NB4 (cell line): Measurements from ENCODE around the gene NQO1.

ENCODE experiments used
- DNase-seq: peaks from one replicate; pipeline ENCODE4 v3.0.0; 2010; ENCODE audit warnings: low read depth
- H3K4me3 ChIP-seq: one replicate; pipeline ENCODE4 v1.5.1; 2011; ENCODE audit warnings: mild to moderate bottlenecking, low read depth, low read length, moderate library complexity
- MYC ChIP-seq: IDR thresholded peaks from 2 replicates; pipeline ENCODE4 v1.6.1; 2011; ENCODE audit warnings: low read depth, low read length
- POLR2A ChIP-seq: IDR thresholded peaks from 2 replicates; pipeline ENCODE4 v1.6.1; 2011; ENCODE audit warnings: mild to moderate bottlenecking; ENCODE audit not compliant: insufficient read length; ENCODE audit errors: extremely low read depth
- TF ChIP-seq, protein P1 (sequence below): IDR thresholded peaks from one replicate; pipeline ENCODE4 v1.5.1; 2012; ENCODE audit warnings: low read depth, low read length
- TF ChIP-seq, protein P2 (sequence below): IDR thresholded peaks from 2 replicates; pipeline ENCODE4 v1.6.1; 2011; ENCODE audit warnings: low read depth, low read length

NQO1 gene

DNA sequence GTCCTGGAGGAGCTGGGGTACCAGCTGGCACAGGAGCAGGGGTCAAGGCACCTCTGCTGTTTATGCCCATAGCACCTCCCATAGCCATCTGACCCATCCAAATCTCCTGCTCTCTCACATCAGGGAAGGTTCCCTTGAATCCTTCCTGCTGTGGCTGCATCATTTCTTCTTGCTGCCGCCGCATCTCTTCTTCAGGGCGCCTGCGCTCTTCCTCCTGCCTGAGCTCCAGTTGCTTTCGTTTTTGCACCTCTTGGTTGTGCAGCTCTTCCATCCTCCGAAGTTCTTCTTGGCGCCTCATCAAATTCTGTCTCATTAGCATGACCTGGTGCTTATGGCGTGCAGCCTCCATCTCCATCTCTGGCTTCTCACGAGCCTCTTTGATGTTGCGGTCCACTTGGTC is 30.3 kb upstream of the NQO1 start:
- TF ChIP-seq, protein P1, sequence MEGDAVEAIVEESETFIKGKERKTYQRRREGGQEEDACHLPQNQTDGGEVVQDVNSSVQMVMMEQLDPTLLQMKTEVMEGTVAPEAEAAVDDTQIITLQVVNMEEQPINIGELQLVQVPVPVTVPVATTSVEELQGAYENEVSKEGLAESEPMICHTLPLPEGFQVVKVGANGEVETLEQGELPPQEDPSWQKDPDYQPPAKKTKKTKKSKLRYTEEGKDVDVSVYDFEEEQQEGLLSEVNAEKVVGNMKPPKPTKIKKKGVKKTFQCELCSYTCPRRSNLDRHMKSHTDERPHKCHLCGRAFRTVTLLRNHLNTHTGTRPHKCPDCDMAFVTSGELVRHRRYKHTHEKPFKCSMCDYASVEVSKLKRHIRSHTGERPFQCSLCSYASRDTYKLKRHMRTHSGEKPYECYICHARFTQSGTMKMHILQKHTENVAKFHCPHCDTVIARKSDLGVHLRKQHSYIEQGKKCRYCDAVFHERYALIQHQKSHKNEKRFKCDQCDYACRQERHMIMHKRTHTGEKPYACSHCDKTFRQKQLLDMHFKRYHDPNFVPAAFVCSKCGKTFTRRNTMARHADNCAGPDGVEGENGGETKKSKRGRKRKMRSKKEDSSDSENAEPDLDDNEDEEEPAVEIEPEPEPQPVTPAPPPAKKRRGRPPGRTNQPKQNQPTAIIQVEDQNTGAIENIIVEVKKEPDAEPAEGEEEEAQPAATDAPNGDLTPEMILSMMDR, result no peak
- TF ChIP-seq MYC (no peak), POLR2A (no peak)
- TF ChIP-seq, protein P2, sequence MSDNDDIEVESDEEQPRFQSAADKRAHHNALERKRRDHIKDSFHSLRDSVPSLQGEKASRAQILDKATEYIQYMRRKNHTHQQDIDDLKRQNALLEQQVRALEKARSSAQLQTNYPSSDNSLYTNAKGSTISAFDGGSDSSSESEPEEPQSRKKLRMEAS, result no peak
- DNase-seq, result no peak
- no peak overlapping the region for H3K4me3 ChIP-seq

DNA sequence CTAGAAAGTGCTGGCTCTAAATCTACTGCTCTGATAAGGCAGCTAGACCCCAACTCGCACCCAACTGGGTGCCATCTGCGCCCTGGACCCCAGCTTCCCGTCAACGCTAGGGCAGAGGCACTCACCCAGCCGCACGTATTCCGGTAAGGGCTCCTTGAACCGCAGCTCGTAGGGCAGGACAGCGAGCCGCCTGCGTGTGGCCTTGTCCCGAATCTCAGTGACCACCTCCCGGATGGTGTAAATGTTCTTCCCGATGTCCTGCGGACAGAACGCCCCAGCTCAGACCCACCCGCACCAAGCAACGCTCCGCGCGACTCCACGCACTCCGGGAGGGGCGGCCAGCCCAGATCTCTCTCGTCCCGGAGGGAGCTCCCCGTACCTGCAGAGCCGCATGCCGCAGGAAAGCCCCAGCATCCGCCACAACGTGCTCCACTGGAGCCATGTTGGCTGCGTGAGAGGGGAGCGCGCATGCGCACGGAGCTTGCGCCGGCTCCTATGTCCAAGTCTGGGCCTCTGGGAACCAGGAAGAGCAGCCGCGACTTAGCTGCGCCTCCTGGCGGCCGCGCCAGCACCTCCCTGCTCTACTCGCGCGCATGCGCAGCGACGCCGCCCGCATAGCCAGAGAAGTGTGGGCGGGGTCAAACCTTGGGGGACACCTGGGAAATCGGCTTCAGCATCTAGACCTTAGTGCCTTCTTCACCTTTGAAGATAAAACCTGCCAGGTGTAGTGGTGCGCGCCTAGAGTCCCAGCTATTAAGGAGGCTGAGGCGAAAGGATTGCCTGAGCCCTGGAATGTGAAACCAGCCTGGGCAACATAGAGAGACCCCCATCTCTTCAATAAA is 28.3 kb upstream of the NQO1 start, which contains the start of gene NOB1:
Gene NOB1 (minus strand): TSS at position 458 of the 842 bp plus-strand sequence. CDS start 16 bp downstream, at position 442.
- DNase-seq, result peak; percentile 97
- TF ChIP-seq, protein P1, result peak; percentile 93
- TF ChIP-seq MYC, result peak; percentile 97
- TF ChIP-seq POLR2A, result peak; percentile 97
- TF ChIP-seq, protein P2, result peak; percentile 90

DNA sequence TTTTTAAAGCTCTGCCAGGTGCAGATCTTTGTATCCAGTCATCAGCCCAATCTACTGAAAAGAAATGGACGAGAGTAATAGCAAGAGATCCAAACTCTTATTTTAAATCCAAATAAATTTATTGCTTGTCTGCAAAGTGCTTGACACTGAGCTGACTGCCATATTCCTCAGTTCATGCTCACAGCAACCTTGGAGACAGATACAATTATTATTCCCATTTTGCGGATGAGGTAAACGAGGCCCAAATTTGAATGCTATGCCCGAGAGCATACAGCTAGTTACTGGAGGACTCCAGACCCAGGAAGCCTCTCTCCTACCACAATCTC is 27.7 kb upstream of the NQO1 start:
- TF ChIP-seq, protein P2, result no peak
- no peak for TF ChIP-seq POLR2A
- no peak for TF ChIP-seq MYC
- TF ChIP-seq, protein P1, result no peak
- peak overlapping the region; percentile 92 for H3K4me3 ChIP-seq
- DNase-seq, result peak; percentile 17

More for the DNA sequence above, 28.3 kb upstream of the NQO1 start, which contains the start of gene NOB1:
- H3K4me3 ChIP-seq, result peak within 1 kb of the TSS; percentile 92

DNA sequence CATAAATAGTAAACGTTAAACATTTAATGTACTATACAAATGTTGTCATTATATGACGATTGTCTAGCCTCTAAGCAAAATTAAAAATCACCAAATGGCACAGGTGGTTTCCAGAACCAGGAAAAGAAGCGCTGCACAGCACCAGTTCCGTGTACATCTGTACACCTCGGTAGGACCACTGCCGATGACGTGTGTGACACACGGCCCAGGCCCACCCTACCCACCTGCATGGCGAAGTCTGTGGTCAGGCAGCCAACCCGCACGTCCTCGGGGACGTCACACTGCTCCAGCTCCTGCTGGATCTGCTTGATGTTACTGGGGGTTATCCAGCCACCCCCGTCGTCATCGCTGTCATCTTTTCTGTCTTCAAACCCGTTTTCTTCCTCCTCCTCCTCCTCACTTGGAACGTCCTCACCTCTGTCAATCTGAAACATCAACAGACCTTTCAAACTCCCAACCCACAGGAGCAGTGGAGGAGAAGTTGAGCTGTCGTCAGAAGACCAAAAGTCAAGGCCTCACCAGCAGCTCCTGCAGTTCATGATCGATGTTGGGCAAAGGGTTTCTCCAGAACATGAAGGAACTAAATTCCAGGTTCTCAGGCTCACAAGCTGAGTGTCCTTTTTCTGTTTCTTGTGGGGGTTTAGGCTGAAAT is 22.5 kb upstream of the NQO1 start:
- TF ChIP-seq, protein P2, result no peak
- TF ChIP-seq MYC (no peak), POLR2A (no peak)
- TF ChIP-seq, protein P1, result no peak
- no peak for DNase-seq
- H3K4me3 ChIP-seq, result no peak overlapping the region

DNA sequence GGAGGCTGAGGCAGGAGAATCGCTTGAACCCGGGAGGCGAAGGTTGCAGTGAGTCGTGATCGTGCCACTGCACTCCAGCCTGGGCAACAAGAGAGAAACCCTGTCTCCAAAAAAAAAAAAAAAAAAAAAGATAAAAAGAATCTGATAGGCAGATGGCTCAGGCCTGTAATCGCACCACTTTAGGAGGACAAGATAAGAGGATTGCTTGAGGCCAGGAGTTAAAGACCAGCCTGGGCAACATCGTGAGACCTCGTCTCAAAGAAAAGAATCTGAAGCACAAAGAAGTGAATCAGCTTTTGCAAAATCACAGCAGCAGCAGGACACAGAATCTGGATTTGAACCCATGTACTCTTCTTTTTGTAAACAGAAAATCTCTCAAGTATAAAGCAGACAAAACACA is 20.8 kb upstream of the NQO1 start:
- DNase-seq, result no peak
- no peak overlapping the region for H3K4me3 ChIP-seq
- TF ChIP-seq, protein P1, result no peak
- TF ChIP-seq MYC (no peak), POLR2A (no peak)
- TF ChIP-seq, protein P2, result no peak
